ENCODE results near the gene CHST12.
"Not testable (repeated sequence)": the region's sequence is repeated elsewhere in the genome, so short reads cannot be mapped to it uniquely, and the experiment has no call there.

Gene CHST12

DNA sequence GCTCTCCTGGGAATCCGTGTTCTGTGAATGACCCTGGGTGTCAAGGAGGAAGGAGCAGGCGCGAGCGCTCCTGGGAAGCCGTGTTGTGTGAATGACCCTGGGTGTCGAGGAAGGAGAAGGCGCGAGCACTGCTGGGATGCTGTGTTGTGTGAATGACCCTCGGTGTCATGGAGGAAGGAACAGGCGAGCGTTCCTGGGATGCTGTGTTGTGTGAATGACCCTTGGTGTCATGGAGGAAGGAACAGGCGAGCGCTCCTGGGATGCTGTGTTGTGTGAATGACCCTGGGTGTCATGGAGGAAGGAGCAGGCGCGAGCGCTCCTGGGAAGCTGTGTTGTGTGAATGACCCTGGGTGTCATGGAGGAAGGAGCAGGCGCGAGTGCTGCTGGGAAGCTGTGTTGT is 25.3 kb upstream of the CHST12 start:
- DNase-seq: not testable (repeated sequence)

DNA sequence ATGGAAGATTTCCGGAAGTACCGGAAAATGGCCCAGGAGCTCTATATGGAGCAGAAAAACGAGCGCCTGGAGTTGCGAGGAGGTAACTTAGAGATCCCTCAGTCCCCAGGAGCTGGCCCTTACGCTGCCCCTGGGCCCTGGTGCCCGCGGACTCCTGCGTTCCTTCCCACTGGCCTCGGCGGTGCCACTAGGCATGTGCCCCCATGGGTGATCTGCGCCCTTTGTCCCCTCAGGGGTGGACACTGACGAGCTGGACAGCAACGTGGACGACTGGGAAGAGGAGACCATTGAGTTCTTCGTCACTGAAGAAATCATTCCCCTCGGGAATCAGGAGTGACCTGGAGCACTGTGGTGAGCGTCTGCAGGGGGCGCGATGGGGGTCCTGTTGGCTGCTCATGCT is 24.2 kb upstream of the CHST12 start:
- DNase-seq: no peak

DNA sequence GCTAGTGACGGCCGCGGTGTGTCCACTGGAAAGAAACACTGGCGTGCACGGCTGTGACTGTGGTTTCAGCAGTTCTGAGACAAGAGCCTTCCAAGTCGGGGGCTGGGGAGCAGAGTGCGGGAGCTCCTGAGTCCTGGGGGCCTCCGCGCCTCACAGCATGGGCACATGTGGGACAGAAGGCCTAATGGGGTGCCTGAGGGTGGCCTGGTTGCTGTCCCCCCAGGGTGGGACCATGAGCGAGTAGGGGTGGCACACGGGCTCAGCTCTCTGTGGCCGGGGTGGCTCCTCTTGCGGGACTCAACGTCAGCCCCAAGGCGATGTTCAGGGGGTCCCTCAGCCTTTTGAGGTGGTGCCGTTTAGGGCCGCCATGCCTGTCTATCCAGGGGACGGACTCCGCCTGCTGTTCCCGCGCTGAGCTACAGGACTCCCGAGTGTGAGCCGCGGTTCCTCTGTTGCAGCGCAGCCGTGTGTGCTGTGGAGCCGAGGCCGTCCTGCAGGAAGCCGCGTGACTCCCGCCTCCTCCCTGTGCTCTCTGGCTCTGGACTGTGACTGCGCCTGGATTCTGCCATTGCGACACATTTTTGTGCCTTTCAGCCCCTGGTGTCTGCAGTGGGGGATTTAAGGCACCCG is 23.5 kb upstream of the CHST12 start:
- no peak for DNase-seq

DNA sequence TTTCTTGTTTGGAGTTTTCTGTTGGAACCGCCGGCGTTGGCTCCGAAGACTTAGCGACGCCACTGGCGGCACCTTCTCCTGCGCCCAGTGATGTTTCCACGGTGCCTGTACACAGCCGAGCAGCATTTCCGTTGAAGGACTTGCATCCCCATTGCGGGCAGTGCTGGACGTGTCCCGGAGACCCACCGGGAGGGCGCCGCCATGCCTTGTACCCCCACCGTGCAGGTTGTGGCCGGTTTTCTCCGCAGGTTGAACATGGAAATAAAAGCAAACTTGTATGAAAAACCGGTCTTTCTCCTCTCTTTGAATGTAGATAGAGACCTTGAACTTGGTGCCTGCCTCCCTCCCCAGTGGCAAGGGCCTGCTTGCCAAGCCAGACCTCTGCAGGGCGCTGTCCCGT is 22.9 kb upstream of the CHST12 start:
- DNase-seq: no peak

DNA sequence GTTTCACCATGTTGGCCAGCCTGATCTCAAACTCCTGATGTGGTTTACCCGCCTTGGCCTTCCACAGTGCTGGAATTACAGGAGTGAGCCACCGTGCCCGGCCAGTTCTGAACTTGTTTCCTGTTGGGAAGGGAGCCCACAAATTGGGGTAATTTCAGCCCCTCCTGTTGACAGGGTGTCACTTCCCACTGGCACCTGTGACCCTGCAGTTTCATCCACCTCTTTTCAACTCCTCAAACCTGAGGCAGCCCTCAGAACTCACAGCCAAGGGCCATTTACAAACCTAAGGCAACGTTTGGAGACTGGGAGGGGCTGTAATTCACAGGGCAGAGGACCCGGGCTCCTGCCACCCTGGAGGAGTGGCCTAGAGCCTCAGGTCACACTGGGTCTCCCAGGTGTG is 22.2 kb upstream of the CHST12 start:
- no peak for DNase-seq

DNA sequence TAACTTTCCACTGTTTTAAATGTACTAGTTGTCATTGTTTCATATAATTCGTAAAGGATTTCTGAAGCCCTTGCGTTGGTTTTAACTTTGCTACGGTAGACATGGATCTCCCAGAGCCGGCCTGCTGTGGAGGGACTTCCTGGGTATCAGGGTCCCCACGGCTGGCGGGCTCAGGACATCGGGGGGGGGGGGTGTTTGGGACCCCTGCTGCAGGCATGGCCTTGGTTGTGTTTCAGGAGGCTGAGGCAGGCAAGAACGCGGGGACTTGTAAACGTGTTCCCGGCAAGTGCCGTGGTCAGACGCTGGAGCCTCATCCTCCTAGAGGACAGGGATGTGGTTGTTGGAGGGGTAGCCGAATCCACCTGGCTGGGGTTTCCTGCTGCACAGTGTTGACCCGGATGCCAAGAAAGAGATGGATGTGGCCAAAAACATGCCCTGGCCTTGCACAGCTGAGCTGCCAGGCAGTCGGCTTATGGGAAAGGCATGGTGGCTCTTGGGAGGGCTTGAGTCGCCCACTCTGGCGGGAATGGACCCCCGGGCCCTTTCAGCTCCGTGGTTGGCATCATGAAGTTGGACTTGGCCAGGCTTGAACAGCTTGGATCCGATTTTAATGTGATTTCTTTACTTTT is 21.4 kb upstream of the CHST12 start:
- no peak for DNase-seq

DNA sequence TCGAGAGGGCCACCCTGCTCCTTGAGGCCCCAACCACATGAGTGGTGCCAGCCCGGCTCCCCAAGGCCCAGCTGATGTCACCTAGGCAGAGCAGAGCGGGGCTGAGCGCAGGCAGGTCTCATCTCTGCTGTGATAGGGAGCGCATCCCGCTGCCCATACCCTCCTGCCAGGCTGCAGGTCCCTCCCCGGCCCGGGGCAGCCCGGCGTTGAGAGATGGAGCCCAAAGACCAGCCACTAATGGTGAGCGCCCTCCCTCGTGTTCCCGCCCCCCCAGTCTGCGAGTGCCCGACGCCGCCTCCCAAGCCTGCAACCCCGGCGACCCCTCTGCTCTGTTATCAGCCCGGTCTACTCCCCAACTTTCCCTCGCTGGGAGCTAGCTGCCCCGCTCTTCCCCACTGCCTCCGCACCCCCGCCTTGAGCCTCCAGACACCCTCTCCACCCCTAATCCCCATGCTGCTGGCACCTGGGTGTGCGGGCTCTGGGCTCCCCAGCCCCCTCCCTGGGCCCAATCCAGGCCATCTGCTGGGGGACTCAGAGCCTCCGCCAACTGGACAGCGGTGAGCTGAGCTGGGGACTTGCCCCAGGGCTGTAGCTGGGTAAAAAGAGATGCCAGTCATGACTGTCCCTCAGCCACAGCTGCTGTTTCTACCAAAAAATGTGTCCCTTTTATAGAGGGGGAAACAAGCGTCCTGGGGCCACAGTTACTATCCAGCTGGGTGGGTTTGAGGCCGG is 19.7 kb upstream of the CHST12 start:
- peak in 4 of 51 donors; percentile 6 to 23 (median 16) for DNase-seq

DNA sequence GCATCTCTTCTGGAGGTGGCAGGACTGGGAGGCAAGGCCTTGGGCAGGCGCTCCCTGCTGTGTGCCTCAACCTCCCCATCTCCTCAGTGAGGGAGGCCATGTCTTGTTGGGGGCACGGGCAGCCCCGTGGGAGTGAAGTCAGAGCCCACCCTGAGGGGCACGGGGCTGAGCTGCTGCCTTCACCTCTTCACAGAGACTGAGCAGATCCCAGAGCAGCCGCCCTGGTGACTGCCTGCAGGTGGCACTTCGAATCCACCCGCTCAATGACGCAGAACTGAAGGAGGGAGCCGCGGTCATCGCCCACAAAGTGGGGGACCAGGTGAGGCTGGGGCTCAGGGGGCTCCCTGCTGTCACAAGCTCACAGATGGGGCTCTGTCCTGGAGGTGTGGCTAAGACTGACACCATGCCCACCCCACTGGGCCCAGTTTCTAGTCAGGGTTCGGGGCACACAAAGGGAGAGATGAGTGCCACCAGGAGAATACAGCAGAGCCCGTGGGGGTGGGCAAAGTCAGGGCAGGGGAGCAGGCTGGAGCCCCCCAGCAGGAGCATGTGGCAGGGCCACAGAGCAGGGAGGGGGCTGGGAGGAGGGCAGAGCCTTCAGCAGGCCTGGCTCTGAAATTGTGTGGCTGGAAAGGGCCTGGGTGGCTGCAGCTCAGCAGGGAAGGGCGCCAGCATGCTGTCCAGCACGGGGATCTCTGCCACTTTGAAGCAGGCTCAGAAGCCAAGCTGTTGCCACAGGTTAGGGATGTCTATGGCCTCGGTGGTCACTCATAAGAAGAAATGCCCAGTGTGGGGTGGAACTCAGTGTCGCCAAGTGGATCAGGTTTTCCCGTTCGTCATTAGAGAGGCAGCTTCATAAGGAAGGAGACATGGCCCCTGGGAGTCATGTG is 18.8 kb upstream of the CHST12 start:
- peak in 4 of 51 donors; percentile 12 to 41 (median 18) for DNase-seq

DNA sequence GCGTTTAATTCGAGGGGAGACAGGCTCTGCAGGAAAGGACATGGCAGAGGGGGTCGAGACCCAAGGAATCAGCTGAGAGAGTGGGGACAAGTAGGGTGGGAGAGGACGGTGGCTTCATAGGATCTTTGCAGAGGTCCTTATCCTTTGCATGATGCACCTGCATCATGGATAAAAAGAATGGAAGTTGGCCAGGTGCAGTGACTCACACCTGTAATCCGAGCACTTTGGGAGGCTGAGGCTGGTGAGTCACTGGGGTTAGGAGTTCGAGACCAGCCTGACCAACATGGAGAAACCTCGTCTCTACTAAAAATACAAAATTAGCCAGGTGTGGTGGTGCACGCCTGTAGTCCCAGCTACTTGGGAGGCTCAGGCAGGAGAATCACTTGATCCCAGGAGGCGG is 17.3 kb upstream of the CHST12 start:
- not testable (repeated sequence) for DNase-seq

DNA sequence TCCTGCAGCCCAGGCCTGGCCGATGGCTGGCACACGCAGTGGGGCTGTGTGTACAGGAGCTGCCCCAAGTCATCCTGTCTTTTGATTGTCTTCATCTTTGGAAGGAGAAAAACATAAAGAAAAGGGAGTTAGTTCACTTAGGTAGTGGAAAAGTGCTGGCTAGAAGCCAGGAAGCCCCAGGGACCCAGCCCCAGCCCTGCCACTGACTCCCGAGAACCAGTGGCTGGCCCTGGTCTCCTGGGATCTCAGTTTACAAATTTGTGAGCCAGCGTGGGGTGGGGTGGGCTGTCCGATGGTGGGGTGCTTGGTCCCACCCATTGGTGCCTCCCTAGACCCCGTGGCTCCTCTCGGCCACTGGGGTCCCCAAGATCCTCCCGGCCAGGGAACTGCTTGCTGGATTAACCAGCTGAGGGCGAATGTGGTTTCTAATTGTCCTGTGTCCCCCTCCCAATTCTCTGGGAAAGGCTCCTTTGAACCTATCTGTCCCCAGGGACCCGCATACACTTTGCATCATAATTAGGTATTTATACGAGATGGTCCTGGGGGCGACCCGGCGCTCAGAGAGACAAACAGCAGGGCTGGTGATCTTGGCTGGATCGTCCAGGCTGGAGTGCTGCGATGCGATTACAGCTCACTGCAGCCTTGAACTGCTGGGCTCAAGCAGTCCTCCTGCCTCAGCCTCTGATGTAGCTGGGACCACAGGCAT is 16.3 kb upstream of the CHST12 start:
- DNase-seq: no peak

DNA sequence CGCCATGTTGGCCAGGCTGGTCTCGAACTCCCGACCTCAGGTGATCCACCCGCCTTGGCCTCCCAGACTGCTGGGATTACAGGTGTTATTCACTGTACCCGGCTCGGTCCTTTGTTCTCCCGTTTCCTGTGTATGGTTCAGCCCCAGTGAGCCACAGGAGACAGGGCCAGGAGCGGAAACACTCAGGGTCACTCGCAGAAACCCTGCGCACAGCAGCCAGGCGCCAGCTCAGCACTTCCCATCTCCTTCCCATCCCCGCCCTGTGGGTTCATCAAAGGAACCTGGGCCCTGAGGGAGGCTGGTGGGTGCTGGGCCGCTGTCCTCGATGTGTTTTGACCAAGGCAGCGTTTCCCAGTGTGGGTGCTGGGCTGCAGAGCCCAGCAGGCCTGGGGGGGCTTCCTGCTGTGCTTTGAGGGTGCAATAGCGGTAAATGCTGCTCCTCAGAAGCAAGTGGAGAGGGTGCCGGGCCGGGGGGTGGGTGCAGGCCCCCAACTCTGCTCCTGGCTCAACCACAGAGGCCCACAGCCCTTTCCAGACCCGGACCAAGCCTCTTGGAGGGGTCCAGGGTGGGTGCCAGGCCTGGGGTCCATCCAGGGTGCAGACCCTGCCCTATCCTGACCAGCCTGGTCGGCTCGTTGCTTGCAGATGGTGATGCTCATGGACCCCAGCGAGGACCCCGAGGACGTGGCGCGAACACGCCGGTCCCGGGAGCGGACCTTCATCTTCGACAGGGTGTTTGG is 15.3 kb upstream of the CHST12 start:
- no peak for DNase-seq

DNA sequence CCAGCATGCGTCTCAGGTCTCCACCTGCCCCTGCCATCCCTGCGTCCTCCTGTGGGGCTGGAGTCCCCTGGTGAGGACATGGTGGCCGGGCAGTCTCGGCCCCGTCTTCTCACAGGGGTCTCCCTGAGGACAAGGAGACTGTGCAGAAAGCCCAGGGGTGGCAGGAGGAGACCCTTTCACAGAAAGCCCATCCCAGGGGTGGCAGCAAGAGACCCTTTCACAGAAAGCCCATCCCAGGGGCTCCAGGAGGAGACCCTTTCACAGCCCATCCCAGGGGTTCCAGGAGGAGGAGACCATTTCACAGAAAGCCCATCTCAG is 14.8 kb upstream of the CHST12 start:
- DNase-seq: no peak

DNA sequence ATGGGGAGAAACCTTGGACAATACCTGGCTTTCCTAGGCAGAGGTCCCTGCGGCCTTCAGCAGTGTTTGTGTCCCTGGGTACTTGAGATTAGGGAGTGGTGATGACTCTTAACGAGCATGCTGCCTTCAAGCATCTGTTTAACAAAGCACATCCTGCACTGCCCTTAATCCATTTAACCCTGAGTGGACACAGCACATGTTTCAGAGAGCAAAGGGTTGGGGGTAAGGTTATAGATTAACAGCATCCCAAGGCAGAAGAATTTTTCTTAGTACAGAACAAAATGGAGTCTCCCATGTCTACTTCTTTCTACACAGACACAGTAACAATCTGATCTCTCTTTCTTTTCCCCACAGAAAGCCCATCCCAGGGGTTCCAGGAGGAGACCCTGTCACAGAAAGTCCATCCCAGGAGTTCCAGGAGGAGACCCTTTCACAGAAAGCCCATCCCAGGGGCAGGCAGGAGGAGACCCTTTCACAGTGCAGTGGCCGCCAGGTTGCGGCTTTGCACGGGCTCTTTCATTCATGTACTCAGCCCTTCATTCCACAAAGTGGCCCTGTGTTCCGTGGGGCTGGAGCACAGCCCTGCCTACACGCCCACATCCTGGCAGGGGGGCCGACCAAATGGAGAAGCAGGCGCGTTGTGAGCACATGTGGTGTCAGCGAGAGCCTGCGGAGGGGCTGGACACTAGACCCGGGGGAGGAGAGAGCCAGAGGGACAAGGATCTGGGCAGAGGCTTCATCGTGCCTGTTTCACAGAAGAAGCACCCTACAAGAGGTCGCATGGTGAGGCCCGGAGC is 13.2 kb upstream of the CHST12 start:
- DNase-seq: peak in 43 of 51 donors; percentile 9 to 82 (median 52)

DNA sequence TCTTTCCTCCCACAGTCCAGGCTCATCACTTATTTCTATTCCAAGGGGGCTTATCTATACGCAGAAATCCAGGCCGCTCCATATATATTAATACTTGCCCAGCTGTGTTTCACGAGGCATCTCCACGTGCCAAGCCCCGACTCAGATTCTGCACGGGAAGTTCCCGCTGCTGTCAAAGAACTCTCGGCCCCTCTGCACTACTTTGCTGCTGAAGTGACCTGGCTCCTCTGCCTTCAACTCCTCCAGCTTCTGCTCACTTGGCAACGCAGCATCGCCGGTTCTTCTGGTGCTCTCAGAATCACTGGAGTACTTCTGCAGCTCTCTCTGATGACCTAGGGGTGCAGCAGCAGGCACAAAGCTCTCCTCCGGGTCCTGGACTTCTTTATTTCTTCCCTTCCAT is 9.7 kb upstream of the CHST12 start:
- DNase-seq: no peak

DNA sequence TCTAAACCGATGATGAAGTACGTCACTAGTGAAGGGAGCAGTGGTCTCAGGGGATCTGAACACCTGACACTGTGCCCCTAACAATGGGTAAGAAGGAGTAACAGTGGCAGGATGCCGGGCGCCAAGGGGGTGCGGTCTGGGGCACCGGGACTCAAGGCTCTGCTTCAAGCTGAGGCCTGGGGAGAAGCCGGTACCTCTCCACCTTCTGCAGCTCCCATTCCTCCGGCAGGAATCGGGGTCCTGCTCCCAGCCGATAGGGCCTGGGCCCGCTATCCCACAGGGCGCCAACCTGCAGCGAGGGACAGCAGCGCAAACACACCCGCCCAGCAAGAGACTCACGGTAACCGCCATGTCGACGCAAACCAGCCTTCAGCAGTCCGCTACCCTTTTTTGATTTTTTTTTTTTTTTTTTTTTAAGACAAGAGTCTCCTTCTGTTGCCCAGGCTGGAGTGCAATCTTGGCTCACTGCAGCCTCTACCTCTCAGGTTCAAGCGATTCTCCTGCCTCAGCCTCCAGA is 8.8 kb upstream of the CHST12 start:
- DNase-seq: no peak

DNA sequence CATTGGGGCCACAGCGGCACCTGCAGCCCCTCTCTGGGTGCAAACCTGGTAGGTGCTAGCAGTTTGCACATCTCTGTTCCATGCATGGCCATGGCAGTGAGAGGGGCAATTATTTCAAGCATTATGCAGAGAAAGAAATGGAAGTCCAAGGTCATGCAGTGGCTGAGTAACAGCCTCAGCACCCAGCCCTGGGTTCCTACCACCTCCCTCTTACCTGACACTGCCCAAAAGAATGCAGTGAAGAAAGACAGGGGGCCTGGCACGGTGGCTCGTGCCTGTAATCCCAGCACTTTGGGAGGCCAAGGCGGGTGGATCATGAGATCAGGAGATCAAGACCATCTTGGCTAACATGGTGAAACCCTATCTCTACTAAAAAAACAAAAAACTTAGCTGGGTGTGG is 4.9 kb upstream of the CHST12 start:
- no peak for DNase-seq

DNA sequence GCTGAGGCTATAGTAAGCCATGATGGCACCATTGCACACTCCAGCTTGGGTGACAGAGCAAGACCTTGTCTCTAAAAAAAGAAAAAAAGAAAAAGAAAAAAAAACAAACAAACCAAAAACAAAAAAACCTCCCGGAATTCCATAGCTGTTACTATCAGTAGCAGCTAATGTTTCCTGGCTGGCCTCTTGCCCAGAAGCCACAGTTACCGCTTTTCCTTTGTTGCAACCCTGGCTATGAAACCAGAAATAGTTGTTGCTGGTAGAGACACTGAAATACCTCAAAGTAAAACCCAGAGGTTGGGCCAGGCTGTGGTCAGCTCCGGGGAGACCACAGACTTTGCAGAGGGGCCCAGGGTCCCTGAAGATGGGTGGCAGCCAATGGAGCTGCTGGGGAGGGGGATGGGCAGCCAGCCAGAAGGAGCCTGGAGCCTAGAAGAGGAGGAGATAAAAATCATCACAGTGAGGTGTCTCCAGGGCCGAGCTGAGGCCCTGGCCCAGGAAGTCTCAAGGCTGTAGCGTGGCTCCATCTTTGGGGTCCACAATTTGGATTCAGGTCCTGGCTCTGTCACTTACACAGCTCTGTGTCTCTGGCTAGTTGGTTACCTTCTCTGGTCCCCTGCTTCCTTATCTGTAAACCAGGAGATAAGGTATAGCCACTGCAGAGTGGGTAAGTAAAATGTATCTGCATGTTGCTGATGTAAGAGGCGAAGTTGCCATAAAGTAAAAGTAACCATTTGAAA is 3.4 kb upstream of the CHST12 start:
- DNase-seq: peak in 33 of 51 donors; percentile 7 to 71 (median 45)

DNA sequence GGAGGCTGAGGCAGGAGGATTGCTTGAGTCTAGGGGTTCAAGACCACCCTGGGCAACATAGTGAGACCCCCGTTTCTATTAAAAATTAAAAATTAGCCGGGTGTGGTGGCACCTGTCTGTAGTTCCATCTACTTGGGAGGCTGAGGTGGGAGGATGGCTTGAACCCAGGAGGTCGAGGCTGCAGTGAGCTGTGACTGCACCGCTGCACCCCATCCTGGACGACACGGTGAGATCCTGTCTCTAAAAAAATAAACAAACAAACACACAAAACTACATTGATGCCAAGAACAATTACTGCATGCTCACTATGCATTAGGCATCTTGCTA is 761 bp upstream of the CHST12 start:
- DNase-seq: no peak

Data from hypothalamus (tissue), 51 donors.